Measurements from ENCODE around the gene TPP2.

TPP2 gene

GRCh38 chr13:102667911-102668310, 71.1 kb downstream of the TPP2 start:
- H3K23ac ChIP-seq (ENCODE audit: low read depth, low read length, poor library complexity) = no peak overlapping the region
- H3K14ac ChIP-seq (ENCODE audit: low read length) = no peak overlapping the region
- H2BK5ac ChIP-seq (ENCODE audit: low read length) = no peak overlapping the region
- no peak overlapping the region for H3K4me3 ChIP-seq (ENCODE audit: low read length in 2 of 2)
- no peak overlapping the region for H3K27ac ChIP-seq (replicated peaks; ENCODE audit: low read length)
- H4K91ac ChIP-seq (ENCODE audit: low read depth, low read length, poor library complexity) = no peak overlapping the region
- H3K9ac ChIP-seq (ENCODE audit: low read depth, low read length, poor library complexity) = no peak overlapping the region
- peaks cover 13 to 54% of the 10 kb centered on the region in 2 donors for H3K9me3 ChIP-seq (replicated peaks in 1 of 2; ENCODE audit: control insufficient read depth in 2 of 2, insufficient read depth in 1 of 2, low read depth in 1 of 2, low read length in 2 of 2)
- no CpG with 5 or more reads among the region's 4 CpGs for WGBS, 2 donors (ENCODE audit: extremely low coverage in 2 of 2, insufficient read length in 2 of 2, insufficient replicate concordance in 1 of 2)
- no peak overlapping the region for H3K4ac ChIP-seq (ENCODE audit: low read length)
- H3K4me1 ChIP-seq (ENCODE audit: control insufficient read depth in 2 of 2, insufficient read depth in 1 of 2, low read depth in 1 of 2, low read length in 2 of 2) = peaks cover 0 to 1% of the 10 kb centered on the region in 2 donors
- H3K4me2 ChIP-seq (ENCODE audit: insufficient read depth, low read length, poor library complexity, severe bottlenecking) = no peak overlapping the region
- no peak overlapping the region for H2AK5ac ChIP-seq (ENCODE audit: low read depth, low read length)
- H2BK12ac ChIP-seq (ENCODE audit: low read length) = no peak overlapping the region
- no peaks in the 10 kb centered on the region for H3K79me1 ChIP-seq (ENCODE audit: low read depth, low read length)
- no peak for DNase-seq (ENCODE audit: low spot score)
- no peak overlapping the region for H2BK120ac ChIP-seq (ENCODE audit: low read depth, low read length)
- H3K18ac ChIP-seq (ENCODE audit: low read length) = no peak overlapping the region
- no peaks in the 10 kb centered on the region for H3K27me3 ChIP-seq (ENCODE audit: control insufficient read depth in 3 of 3, insufficient read depth in 3 of 3, low read depth in 1 of 3, low read length in 3 of 3)
- peaks cover 23 to 98% of the 10 kb centered on the region in 2 donors for H3K36me3 ChIP-seq (replicated peaks in 1 of 2; ENCODE audit: control insufficient read depth in 2 of 2, insufficient read depth in 2 of 2, low read length in 2 of 2)
- H4K8ac ChIP-seq (ENCODE audit: low read depth, low read length) = no peak overlapping the region
- H2BK15ac ChIP-seq (ENCODE audit: low read length) = no peak overlapping the region
- H2AFZ ChIP-seq (ENCODE audit: low read length) = no peak overlapping the region

- no peak overlapping the region for H3K9ac ChIP-seq (ENCODE audit: low read depth, low read length, poor library complexity)
- no peak overlapping the region for H3K4ac ChIP-seq (ENCODE audit: low read length)
- no peak overlapping the region for H2BK15ac ChIP-seq (ENCODE audit: low read length)
- no peak overlapping the region for H3K23ac ChIP-seq (ENCODE audit: low read depth, low read length, poor library complexity)
- H2AK5ac ChIP-seq (ENCODE audit: low read depth, low read length) = no peak overlapping the region
- no peak overlapping the region for H3K4me2 ChIP-seq (ENCODE audit: insufficient read depth, low read length, poor library complexity, severe bottlenecking)
- no peak overlapping the region for H3K27ac ChIP-seq (replicated peaks; ENCODE audit: low read length)
- H3K36me3 ChIP-seq (replicated peaks in 1 of 2; ENCODE audit: control insufficient read depth in 2 of 2, insufficient read depth in 2 of 2, low read length in 2 of 2) = peaks cover 25 to 100% of the 10 kb centered on the region in 2 donors
- H2BK5ac ChIP-seq (ENCODE audit: low read length) = no peak overlapping the region
- H3K4me3 ChIP-seq (ENCODE audit: low read length in 2 of 2) = no peak overlapping the region
- no peak overlapping the region for H2BK120ac ChIP-seq (ENCODE audit: low read depth, low read length)
- no peak overlapping the region for H2BK12ac ChIP-seq (ENCODE audit: low read length)
- H3K4me1 ChIP-seq (ENCODE audit: control insufficient read depth in 2 of 2, insufficient read depth in 1 of 2, low read depth in 1 of 2, low read length in 2 of 2) = no peaks in the 10 kb centered on the region
- H4K91ac ChIP-seq (ENCODE audit: low read depth, low read length, poor library complexity) = no peak overlapping the region
- no peak overlapping the region for H3K14ac ChIP-seq (ENCODE audit: low read length)
- no peaks in the 10 kb centered on the region for H3K79me1 ChIP-seq (ENCODE audit: low read depth, low read length)
- no peaks in the 10 kb centered on the region for H3K27me3 ChIP-seq (ENCODE audit: control insufficient read depth in 3 of 3, insufficient read depth in 3 of 3, low read depth in 1 of 3, low read length in 3 of 3)
- WGBS, 2 donors (ENCODE audit: extremely low coverage in 2 of 2, insufficient read length in 2 of 2, insufficient replicate concordance in 1 of 2) = no CpG with 5 or more reads among the region's 5 CpGs
- peaks cover 13 to 54% of the 10 kb centered on the region in 2 donors for H3K9me3 ChIP-seq (replicated peaks in 1 of 2; ENCODE audit: control insufficient read depth in 2 of 2, insufficient read depth in 1 of 2, low read depth in 1 of 2, low read length in 2 of 2)
- H2AFZ ChIP-seq (ENCODE audit: low read length) = no peak overlapping the region
- H3K18ac ChIP-seq (ENCODE audit: low read length) = no peak overlapping the region
- no peak overlapping the region for H4K8ac ChIP-seq (ENCODE audit: low read depth, low read length)
- DNase-seq (ENCODE audit: low spot score) = no peak
Measured at GRCh38 chr13:102670130-102670529, 73.3 kb downstream of the TPP2 start.

- Histone ChIP-seq H3K36me3 (replicated peaks in 1 of 2; ENCODE audit: control insufficient read depth in 2 of 2, insufficient read depth in 2 of 2, low read length in 2 of 2) (peaks cover 15 to 100% of the 10 kb centered on the region in 2 donors), H4K8ac (ENCODE audit: low read depth, low read length) (no peak overlapping the region), H3K4me2 (ENCODE audit: insufficient read depth, low read length, poor library complexity, severe bottlenecking) (no peak overlapping the region), H3K27ac (replicated peaks; ENCODE audit: low read length) (no peak overlapping the region), H3K79me1 (ENCODE audit: low read depth, low read length) (no peaks in the 10 kb centered on the region), H2BK12ac (ENCODE audit: low read length) (no peak overlapping the region), H4K91ac (ENCODE audit: low read depth, low read length, poor library complexity) (no peak overlapping the region), H3K9me3 (replicated peaks in 1 of 2; ENCODE audit: control insufficient read depth in 2 of 2, insufficient read depth in 1 of 2, low read depth in 1 of 2, low read length in 2 of 2) (peaks cover 0 to 9% of the 10 kb centered on the region in 2 donors), H3K14ac (ENCODE audit: low read length) (no peak overlapping the region), H2AFZ (ENCODE audit: low read length) (no peak overlapping the region), H2AK5ac (ENCODE audit: low read depth, low read length) (no peak overlapping the region), H3K4me3 (ENCODE audit: low read length in 2 of 2) (no peak overlapping the region), H2BK120ac (ENCODE audit: low read depth, low read length) (no peak overlapping the region), H3K9ac (ENCODE audit: low read depth, low read length, poor library complexity) (no peak overlapping the region), H3K4ac (ENCODE audit: low read length) (no peak overlapping the region), H3K27me3 (ENCODE audit: control insufficient read depth in 3 of 3, insufficient read depth in 3 of 3, low read depth in 1 of 3, low read length in 3 of 3) (no peaks in the 10 kb centered on the region), H3K23ac (ENCODE audit: low read depth, low read length, poor library complexity) (no peak overlapping the region), H2BK15ac (ENCODE audit: low read length) (no peak overlapping the region), H3K4me1 (ENCODE audit: control insufficient read depth in 2 of 2, insufficient read depth in 1 of 2, low read depth in 1 of 2, low read length in 2 of 2) (no peaks in the 10 kb centered on the region), H3K18ac (ENCODE audit: low read length) (no peak overlapping the region), H2BK5ac (ENCODE audit: low read length) (no peak overlapping the region)
- no CpG with 5 or more reads among the region's 3 CpGs for WGBS, 2 donors (ENCODE audit: extremely low coverage in 2 of 2, insufficient read length in 2 of 2, insufficient replicate concordance in 1 of 2)
- DNase-seq (ENCODE audit: low spot score) = no peak
Measured at GRCh38 chr13:102675115-102675514, 78.3 kb downstream of the TPP2 start.

GRCh38 chr13:102677122-102677521, 80.3 kb downstream of the TPP2 start:
- Histone ChIP-seq H3K27ac (replicated peaks; ENCODE audit: low read length) (no peak overlapping the region), H3K27me3 (ENCODE audit: control insufficient read depth in 3 of 3, insufficient read depth in 3 of 3, low read depth in 1 of 3, low read length in 3 of 3) (no peaks in the 10 kb centered on the region), H2AFZ (ENCODE audit: low read length) (no peak overlapping the region), H2AK5ac (ENCODE audit: low read depth, low read length) (no peak overlapping the region), H2BK15ac (ENCODE audit: low read length) (no peak overlapping the region), H3K36me3 (replicated peaks in 1 of 2; ENCODE audit: control insufficient read depth in 2 of 2, insufficient read depth in 2 of 2, low read length in 2 of 2) (peaks cover 15 to 82% of the 10 kb centered on the region in 2 donors), H3K4ac (ENCODE audit: low read length) (no peak overlapping the region), H3K14ac (ENCODE audit: low read length) (no peak overlapping the region), H3K9ac (ENCODE audit: low read depth, low read length, poor library complexity) (no peak overlapping the region), H2BK5ac (ENCODE audit: low read length) (no peak overlapping the region), H2BK12ac (ENCODE audit: low read length) (no peak overlapping the region), H3K18ac (ENCODE audit: low read length) (no peak overlapping the region), H3K23ac (ENCODE audit: low read depth, low read length, poor library complexity) (no peak overlapping the region), H4K91ac (ENCODE audit: low read depth, low read length, poor library complexity) (no peak overlapping the region), H3K9me3 (replicated peaks in 1 of 2; ENCODE audit: control insufficient read depth in 2 of 2, insufficient read depth in 1 of 2, low read depth in 1 of 2, low read length in 2 of 2) (no peaks in the 10 kb centered on the region), H3K4me3 (ENCODE audit: low read length in 2 of 2) (no peak overlapping the region), H4K8ac (ENCODE audit: low read depth, low read length) (no peak overlapping the region), H2BK120ac (ENCODE audit: low read depth, low read length) (no peak overlapping the region), H3K79me1 (ENCODE audit: low read depth, low read length) (no peaks in the 10 kb centered on the region), H3K4me2 (ENCODE audit: insufficient read depth, low read length, poor library complexity, severe bottlenecking) (no peak overlapping the region), H3K4me1 (ENCODE audit: control insufficient read depth in 2 of 2, insufficient read depth in 1 of 2, low read depth in 1 of 2, low read length in 2 of 2) (no peaks in the 10 kb centered on the region)
- DNase-seq (ENCODE audit: low spot score) = no peak
- WGBS, 2 donors (ENCODE audit: extremely low coverage in 2 of 2, insufficient read length in 2 of 2, insufficient replicate concordance in 1 of 2) = no CpG with 5 or more reads among the region's 4 CpGs

Measured in neuronal stem cell (in vitro differentiated cells).